ENCODE measurements around the gene CDH1.

Gene CDH1

DNA sequence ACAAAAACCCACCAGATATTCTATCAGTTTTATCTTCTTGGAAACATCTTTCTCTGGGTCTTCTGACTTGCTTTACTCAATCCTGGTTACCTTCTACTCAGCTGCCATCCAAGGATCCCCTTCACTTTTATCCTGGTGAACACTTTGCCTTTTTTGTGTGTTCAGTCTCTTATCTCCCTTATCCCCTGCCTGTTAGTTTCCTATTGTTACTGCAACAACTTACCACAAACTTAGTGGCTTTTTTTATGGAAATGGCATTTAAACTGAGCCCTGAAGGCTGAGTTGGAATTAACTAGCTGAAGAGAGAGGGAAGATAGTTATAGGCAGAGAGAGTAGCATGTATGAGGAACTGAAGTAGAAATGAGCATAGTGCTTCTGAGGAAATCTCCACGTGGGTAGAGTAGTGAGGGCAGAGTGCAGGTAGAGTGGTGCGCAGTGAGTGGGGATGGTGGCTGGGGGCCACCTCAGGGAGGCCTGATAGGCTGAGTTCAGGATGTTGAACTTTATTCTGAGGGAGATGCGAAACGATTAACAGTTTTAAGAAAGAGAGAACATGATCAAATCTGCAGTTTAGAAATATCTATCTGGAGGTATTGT, 132.5 kb downstream of the CDH1 start:
- TF ChIP-seq, protein P1, sequence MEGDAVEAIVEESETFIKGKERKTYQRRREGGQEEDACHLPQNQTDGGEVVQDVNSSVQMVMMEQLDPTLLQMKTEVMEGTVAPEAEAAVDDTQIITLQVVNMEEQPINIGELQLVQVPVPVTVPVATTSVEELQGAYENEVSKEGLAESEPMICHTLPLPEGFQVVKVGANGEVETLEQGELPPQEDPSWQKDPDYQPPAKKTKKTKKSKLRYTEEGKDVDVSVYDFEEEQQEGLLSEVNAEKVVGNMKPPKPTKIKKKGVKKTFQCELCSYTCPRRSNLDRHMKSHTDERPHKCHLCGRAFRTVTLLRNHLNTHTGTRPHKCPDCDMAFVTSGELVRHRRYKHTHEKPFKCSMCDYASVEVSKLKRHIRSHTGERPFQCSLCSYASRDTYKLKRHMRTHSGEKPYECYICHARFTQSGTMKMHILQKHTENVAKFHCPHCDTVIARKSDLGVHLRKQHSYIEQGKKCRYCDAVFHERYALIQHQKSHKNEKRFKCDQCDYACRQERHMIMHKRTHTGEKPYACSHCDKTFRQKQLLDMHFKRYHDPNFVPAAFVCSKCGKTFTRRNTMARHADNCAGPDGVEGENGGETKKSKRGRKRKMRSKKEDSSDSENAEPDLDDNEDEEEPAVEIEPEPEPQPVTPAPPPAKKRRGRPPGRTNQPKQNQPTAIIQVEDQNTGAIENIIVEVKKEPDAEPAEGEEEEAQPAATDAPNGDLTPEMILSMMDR (IDR thresholded peaks at IDR 0.05; ENCODE audit: extremely low read depth, insufficient read depth, missing control alignments) = no peak
- in situ Hi-C loops (cut with MboI; ENCODE audit: low pct_unique_long_range_greater_than_20kb, low sequenced_read_pairs, unreplicated experiment) = no loop called here
- no peak for DNase-seq (ENCODE audit: low spot score)

DNA sequence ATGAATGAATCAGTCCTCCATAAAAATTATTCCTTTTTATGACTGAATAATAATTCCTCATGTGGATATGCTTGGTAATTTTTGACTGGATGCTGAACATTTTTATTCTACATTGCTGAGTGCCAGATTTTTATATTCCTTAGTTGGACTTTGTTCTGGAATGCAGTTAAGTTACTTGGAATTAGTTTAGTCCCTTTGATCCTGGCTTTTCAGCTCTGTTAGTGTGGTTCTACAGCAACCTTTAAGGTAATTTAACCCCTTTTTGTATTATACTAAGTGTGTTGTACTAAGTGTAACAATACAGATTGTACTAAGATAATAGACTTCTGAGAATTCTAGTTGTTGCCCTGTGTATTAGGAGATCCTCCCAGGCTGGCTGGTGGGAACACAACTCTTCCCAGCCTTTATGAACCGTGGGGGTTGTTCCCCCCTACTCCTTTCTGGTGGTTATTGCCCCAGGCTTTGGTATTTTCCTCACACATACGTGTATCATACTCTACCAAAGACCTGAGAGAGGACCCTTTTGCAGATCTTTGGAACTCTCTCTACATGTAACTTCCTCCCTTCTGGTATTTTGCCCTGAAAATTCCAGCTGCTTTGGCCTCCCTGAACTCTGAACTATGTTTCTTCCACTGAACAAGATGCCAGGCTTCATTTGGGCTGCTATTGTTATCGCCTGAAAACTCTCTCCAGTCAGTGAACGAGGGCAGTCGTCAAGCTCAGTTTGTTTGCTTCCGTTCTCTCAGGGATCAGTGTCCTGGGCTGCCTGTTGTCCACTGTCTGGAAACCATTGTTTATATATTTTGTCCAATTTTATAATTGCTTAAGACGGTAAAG, 136.8 kb downstream of the CDH1 start:
- DNase-seq (ENCODE audit: low spot score) = no peak

DNA sequence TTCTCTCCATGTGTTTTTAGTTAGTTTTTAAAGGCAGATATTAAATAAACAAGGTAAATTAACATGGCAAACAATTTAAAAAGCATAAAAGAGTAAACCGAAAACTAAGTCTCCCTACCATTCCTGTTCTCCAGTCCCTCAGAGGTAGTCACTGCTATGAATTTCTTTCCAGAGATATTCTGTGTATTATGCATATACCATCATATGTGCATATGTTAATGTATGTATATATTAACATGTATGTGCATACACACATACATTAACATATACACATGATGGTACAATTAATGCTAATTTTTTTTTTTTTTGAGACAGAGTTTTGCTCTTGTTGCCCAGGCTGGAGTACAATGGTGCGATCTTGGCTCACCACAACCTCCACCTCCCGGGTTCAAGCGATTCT, 138.8 kb downstream of the CDH1 start:
- no peak for DNase-seq (ENCODE audit: low spot score)

More for the DNA sequence above, 136.8 kb downstream of the CDH1 start:
- in situ Hi-C loops (cut with MboI; ENCODE audit: low pct_unique_long_range_greater_than_20kb, low sequenced_read_pairs, unreplicated experiment) = no loop called here
- TF ChIP-seq, protein P1 (IDR thresholded peaks at IDR 0.05; ENCODE audit: extremely low read depth, insufficient read depth, missing control alignments) = no peak

DNA sequence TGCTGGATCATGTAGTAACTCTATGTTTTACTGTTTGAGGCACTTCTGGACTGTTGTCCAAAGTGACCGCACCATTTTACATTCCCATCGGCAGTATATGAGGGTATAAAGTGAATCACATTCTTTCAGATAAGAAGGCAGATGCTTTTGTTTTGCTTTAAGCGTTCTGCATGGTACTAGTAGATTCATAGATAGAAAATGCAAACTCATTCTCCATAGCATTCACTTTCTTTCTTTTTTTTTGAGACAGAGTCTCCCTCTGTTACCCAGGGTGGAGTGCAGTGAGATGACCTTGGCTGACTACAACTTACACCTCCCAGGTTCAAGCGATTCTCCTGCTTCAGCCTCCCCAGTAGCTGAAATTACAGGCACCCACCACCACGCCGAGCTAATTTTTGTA, 146.6 kb downstream of the CDH1 start:
- TF ChIP-seq, protein P1 (IDR thresholded peaks at IDR 0.05; ENCODE audit: extremely low read depth, insufficient read depth, missing control alignments) = no peak
- in situ Hi-C loops (cut with MboI; ENCODE audit: low pct_unique_long_range_greater_than_20kb, low sequenced_read_pairs, unreplicated experiment) = loop anchor here (25.0 kb wide), 1 partner anchor 404 kb away; no protein-coding TSS in a partner anchor
- DNase-seq (ENCODE audit: low spot score) = no peak

More for the DNA sequence above, 138.8 kb downstream of the CDH1 start:
- TF ChIP-seq, protein P1 (IDR thresholded peaks at IDR 0.05; ENCODE audit: extremely low read depth, insufficient read depth, missing control alignments) = no peak
- in situ Hi-C loops (cut with MboI; ENCODE audit: low pct_unique_long_range_greater_than_20kb, low sequenced_read_pairs, unreplicated experiment) = loop anchor here (25.0 kb wide), 1 partner anchor 411 kb away; no protein-coding TSS in a partner anchor

DNA sequence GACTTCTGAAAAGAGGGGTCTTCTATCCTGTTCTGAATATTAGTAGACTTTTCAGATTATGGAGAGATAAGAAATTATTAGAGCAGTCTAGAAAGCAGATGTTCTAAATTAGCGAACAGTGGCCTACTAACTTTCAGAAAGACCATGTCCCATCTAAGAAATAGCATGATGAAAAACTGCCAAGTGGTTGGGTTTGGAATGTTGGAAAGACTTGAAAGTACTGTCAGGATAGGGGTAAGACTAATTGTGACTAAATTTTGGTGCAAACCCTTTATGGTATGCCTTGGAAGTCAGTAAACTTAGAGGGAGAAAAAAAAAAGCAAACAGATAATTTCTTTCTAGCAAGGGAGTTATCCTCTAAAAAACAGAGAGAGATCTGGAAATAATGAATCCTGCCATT, 147.3 kb downstream of the CDH1 start:
- TF ChIP-seq, protein P1 (IDR thresholded peaks at IDR 0.05; ENCODE audit: extremely low read depth, insufficient read depth, missing control alignments) = no peak
- in situ Hi-C loops (cut with MboI; ENCODE audit: low pct_unique_long_range_greater_than_20kb, low sequenced_read_pairs, unreplicated experiment) = loop anchor here (25.0 kb wide), 1 partner anchor 403 kb away; no protein-coding TSS in a partner anchor
- DNase-seq (ENCODE audit: low spot score) = no peak

Data from GM13977 (cell line).